ENCODE measurements around the gene CFAP77. TPM values are rescaled to one million over a fixed set of nuclear protein-coding genes. Genes with fewer than 3 reads are reported as not detected.

Gene CFAP77
- total RNA-seq, 2 experiments from 2014 or later, result not detected

DNA sequence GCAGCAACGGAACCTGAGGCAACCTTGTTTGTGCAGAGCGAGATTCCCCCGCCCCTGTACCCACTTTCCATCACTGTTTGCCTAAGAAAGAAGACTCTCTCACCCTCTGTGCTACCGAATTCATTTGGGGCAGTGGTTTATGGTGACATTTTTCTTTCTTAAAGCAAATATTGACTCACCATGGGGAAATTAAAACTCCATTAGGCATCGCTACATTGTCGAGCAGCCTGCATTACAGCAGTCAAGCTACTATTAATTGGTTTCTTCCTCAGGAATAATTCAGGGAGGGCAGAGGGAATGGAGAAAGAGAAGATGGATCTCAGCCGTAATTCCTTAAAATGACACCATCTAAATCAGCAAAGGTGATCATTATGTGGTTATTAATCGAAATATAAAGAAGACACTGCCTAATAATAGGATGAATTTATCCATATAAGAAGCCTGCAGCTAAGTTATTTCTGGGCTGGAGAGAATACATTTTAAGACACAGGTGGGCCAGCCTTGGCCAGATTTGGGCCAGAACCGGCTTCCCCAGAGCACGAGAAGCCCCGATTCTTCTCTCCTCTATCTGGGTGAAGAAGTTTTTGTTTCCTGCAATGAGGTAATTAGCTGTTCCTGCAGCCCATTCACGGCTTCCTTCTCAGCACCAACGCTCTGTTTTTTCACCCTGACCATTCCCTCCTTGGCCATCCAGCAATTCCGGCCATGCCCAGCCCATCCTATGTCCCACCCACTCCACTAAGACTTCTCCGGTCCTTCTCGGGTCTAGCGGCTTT is 16.8 kb downstream of the CFAP77 start:
- no peaks in the 10 kb centered on the region for H3K36me3 Mint-ChIP-seq (ENCODE audit: low read depth)
- no peak overlapping the region for H3K27ac Mint-ChIP-seq
- ATAC-seq, result no peak
- DNase-seq, result no peak
- H3K4me3 Mint-ChIP-seq, result no peak overlapping the region
- ChIA-PET POLR2A (no interaction called here), CTCF (no interaction called here)
- no peaks in the 10 kb centered on the region for H3K4me1 Mint-ChIP-seq (ENCODE audit: low read depth)
- H3K9me3 Mint-ChIP-seq (ENCODE audit: insufficient read depth), result no peaks in the 10 kb centered on the region
- peaks cover 70% of the 10 kb centered on the region for H3K27me3 Mint-ChIP-seq (ENCODE audit: low read depth)

DNA sequence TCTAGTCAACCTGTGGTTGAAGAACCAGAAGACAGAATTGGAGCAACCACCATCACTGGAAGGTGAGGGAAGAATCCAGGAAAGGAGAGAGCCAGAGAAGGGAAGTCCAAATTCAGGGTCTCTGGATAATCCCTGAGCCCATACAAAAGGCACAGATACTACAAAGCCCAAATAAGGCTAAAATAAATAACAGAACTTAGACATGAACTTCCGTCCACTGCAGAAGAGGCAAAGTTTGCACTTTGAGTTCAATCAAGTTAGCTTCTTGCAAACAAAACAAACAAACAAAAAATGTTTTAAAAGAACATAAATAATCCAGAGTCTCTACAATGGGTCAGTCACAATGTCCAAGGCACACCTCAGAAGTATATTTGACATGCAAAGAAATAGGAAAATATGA is 21.0 kb downstream of the CFAP77 start:
- H3K4me3 Mint-ChIP-seq, result no peak overlapping the region
- ATAC-seq (no peak), DNase-seq (no peak)
- POLR2A ChIA-PET, result no interaction called here
- peaks cover 55% of the 10 kb centered on the region for H3K27me3 Mint-ChIP-seq (ENCODE audit: low read depth)
- no peaks in the 10 kb centered on the region for H3K9me3 Mint-ChIP-seq (ENCODE audit: insufficient read depth)
- no peaks in the 10 kb centered on the region for H3K4me1 Mint-ChIP-seq (ENCODE audit: low read depth)
- no peak overlapping the region for H3K27ac Mint-ChIP-seq
- H3K36me3 Mint-ChIP-seq (ENCODE audit: low read depth), result no peaks in the 10 kb centered on the region
- CTCF ChIA-PET, result no interaction called here

DNA sequence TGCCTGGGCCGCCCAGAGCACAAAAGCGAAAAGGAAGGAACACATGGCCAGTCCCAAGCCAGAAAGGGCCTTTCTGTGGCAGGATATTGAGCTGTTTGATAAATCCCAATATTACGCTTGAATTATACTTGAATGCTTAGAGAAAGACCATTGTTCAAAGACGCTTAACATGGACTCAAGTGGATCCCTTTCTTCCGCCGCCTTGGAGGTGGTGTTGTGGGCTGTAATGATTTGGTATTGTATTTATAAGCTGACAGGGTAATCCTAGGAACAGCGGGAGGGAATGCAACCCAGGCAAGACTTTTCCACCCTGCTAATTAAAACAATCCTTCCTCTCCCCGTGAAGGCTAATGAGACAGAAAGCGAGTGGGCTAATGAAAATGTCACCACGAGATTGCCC is 24.9 kb downstream of the CFAP77 start:
- DNase-seq (no peak), ATAC-seq (no peak)
- H3K27ac Mint-ChIP-seq, result no peak overlapping the region
- H3K27me3 Mint-ChIP-seq (ENCODE audit: low read depth), result peaks cover 46% of the 10 kb centered on the region
- H3K4me3 Mint-ChIP-seq, result no peak overlapping the region
- ChIA-PET CTCF (no interaction called here), POLR2A (no interaction called here)
- H3K9me3 Mint-ChIP-seq (ENCODE audit: insufficient read depth), result no peaks in the 10 kb centered on the region
- peaks cover 3% of the 10 kb centered on the region for H3K4me1 Mint-ChIP-seq (ENCODE audit: low read depth)
- no peaks in the 10 kb centered on the region for H3K36me3 Mint-ChIP-seq (ENCODE audit: low read depth)

DNA sequence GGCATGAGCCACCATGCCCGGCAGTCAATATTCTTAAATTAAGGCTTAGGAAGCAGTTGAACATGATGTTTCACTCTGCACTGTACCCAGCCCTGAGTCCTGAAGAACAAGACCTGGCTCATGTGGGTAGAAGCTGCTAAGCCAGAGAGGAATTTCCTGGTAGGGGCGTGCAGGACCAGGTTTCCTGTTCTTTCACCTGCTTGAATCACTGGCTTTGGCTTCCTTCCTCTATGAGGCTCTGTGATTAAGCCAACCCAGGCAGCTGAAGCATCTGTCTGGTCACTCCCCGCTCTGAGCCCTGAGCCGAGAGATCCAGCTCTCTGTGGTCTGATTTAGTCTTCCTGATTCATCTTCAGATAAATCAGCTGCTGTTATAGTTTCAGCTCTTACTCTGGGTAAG is 29.1 kb downstream of the CFAP77 start:
- Mint-ChIP-seq H3K36me3 (ENCODE audit: low read depth) (no peaks in the 10 kb centered on the region), H3K4me1 (ENCODE audit: low read depth) (peaks cover 5% of the 10 kb centered on the region), H3K27me3 (ENCODE audit: low read depth) (peaks cover 52% of the 10 kb centered on the region), H3K27ac (no peak overlapping the region), H3K4me3 (no peak overlapping the region), H3K9me3 (ENCODE audit: insufficient read depth) (no peaks in the 10 kb centered on the region)
- ChIA-PET CTCF (no interaction called here), POLR2A (no interaction called here)
- DNase-seq (no peak), ATAC-seq (no peak)

DNA sequence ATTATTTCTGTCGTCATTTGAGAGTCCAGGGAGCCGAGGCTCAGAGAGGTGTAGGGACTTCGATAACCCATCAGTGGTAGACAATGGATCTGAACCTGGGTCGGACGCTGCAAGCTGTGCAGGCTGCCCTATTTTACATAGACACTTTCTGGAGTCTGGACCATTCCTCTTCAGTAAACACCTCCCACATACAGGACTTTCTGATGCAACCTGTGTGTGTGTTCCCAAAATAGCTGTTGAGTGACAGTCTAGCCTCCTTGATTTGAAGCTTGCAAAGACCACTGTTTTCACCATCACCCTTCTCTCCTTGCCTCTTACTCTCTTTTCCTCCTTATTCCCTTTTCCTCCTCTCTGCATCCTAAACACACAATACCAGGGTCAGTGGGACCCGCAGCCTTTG is 30.7 kb downstream of the CFAP77 start:
- no peaks in the 10 kb centered on the region for H3K36me3 Mint-ChIP-seq (ENCODE audit: low read depth)
- no peak for DNase-seq
- H3K27me3 Mint-ChIP-seq (ENCODE audit: low read depth), result peaks cover 51% of the 10 kb centered on the region
- H3K27ac Mint-ChIP-seq, result no peak overlapping the region
- no peak for ATAC-seq
- ChIA-PET CTCF (no interaction called here), POLR2A (no interaction called here)
- H3K4me1 Mint-ChIP-seq (ENCODE audit: low read depth), result peaks cover 5% of the 10 kb centered on the region
- H3K9me3 Mint-ChIP-seq (ENCODE audit: insufficient read depth), result no peaks in the 10 kb centered on the region
- no peak overlapping the region for H3K4me3 Mint-ChIP-seq

DNA sequence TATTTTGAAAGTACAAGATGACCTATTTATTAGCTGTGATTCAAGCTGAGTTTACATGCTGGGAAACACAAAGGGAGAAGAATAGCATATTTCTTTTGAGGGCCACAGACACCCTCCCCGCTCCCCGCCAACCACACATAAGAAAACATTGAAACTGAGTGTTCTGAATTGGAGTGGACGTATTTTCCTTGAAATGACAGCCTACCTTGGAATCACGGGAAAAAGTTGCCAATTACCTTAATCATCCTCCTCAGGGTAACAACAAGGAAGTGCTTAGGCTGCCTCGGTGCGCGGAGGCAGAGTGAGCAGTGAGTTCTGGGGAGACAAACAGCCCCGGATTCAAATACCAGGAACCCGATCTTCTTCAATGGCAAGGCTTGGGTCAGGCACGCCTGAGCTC is 31.4 kb downstream of the CFAP77 start:
- DNase-seq, result no peak
- H3K4me3 Mint-ChIP-seq, result no peak overlapping the region
- POLR2A ChIA-PET, result interaction anchor here (0.7 kb wide), 1 partner anchor 20 kb away, joined by 3 read pairs; no protein-coding TSS in a partner anchor
- no peak for ATAC-seq
- H3K27me3 Mint-ChIP-seq (ENCODE audit: low read depth), result peaks cover 49% of the 10 kb centered on the region
- no peaks in the 10 kb centered on the region for H3K36me3 Mint-ChIP-seq (ENCODE audit: low read depth)
- H3K27ac Mint-ChIP-seq, result no peak overlapping the region
- no peaks in the 10 kb centered on the region for H3K9me3 Mint-ChIP-seq (ENCODE audit: insufficient read depth)
- CTCF ChIA-PET, result no interaction called here
- peaks cover 5% of the 10 kb centered on the region for H3K4me1 Mint-ChIP-seq (ENCODE audit: low read depth)

DNA sequence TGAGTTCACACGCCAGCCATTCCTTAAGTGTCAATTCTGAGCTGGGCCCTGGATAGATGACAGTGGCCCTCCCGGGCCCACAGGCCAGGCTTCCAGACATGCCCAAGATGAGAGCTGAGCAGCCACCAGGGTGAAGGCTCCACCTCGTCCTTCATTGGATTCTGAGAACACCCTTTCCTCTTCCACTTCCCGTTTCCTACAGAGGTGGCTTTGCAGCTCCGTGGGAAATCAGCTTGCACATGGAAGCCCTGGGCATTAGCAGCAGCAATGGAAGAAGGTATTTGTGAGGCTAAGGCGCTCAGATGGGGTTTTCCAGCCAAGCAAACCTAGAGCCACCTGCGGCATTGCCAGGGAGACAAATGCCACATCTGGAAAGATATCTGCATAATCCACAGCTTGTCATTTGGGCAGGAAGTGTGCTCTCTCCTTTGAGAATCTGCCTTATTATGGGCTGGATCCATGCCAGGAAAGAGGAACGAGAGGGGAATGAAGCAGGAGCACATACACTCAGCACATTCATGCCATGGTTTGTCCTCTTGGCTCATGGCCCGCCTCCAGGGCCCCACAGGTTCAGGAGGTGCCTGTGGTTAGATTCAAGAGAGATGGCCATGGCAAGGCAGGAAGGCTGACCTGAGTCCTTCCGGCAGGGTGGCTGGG is 34.1 kb downstream of the CFAP77 start:
- peaks cover 61% of the 10 kb centered on the region for H3K27me3 Mint-ChIP-seq (ENCODE audit: low read depth)
- no peak overlapping the region for H3K4me3 Mint-ChIP-seq
- H3K27ac Mint-ChIP-seq, result no peak overlapping the region
- H3K4me1 Mint-ChIP-seq (ENCODE audit: low read depth), result peaks cover 5% of the 10 kb centered on the region
- CTCF ChIA-PET, result no interaction called here
- DNase-seq (no peak), ATAC-seq (no peak)
- POLR2A ChIA-PET, result no interaction called here
- H3K9me3 Mint-ChIP-seq (ENCODE audit: insufficient read depth), result no peaks in the 10 kb centered on the region
- no peaks in the 10 kb centered on the region for H3K36me3 Mint-ChIP-seq (ENCODE audit: low read depth)

DNA sequence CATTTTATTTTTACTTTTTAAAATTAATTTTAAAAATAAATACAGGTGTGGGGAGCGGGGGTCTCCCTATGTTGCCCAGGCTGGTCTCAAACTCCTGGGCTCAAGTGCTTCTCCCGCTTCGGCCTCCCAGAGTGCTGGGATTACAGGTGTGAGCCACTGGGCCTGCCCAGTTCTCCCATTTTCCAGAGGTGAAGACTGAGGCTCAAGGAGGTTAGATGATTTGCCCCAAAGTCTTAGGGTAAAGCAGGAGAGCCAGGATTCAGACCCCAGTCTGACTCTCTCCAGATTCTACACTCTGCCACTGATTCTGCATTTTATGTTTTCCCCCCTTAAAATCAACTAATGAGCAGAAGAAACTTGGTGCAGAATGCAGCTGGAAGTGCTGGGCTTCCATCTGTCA is 36.9 kb downstream of the CFAP77 start:
- Mint-ChIP-seq H3K36me3 (ENCODE audit: low read depth) (no peaks in the 10 kb centered on the region), H3K27ac (no peak overlapping the region), H3K4me1 (ENCODE audit: low read depth) (peaks cover 19% of the 10 kb centered on the region), H3K9me3 (ENCODE audit: insufficient read depth) (no peaks in the 10 kb centered on the region), H3K4me3 (no peak overlapping the region), H3K27me3 (ENCODE audit: low read depth) (peaks cover 50% of the 10 kb centered on the region)
- CTCF ChIA-PET, result no interaction called here
- POLR2A ChIA-PET, result no interaction called here
- DNase-seq (no peak), ATAC-seq (no peak)

DNA sequence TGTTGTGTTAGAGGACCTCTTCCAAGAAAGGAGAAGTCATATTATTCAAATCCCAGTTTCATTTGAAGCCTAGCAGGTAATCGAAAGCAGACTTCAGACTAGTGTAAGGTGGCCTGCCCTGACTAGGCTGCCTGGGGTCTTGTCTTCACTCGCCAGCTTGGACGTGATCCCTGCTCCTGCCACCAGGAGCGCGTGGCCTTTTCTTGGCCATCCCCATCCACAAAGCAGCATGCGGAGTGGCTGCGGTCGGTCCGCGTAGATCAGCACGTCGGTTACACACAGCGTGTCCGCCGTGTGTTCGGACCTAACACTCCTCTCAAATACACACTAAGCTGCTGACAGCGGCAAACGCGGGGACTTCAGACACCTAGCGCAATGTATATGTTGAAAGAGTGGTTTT is 37.3 kb downstream of the CFAP77 start:
- Mint-ChIP-seq H3K27me3 (ENCODE audit: low read depth) (peaks cover 49% of the 10 kb centered on the region), H3K27ac (no peak overlapping the region), H3K4me3 (no peak overlapping the region), H3K4me1 (ENCODE audit: low read depth) (peaks cover 24% of the 10 kb centered on the region), H3K36me3 (ENCODE audit: low read depth) (no peaks in the 10 kb centered on the region), H3K9me3 (ENCODE audit: insufficient read depth) (no peaks in the 10 kb centered on the region)
- CTCF ChIA-PET, result interaction anchor here (1.1 kb wide), 1 partner anchor 127 kb away, joined by 4 read pairs; no protein-coding TSS in a partner anchor
- ATAC-seq, result no peak
- POLR2A ChIA-PET, result no interaction called here
- no peak for DNase-seq

DNA sequence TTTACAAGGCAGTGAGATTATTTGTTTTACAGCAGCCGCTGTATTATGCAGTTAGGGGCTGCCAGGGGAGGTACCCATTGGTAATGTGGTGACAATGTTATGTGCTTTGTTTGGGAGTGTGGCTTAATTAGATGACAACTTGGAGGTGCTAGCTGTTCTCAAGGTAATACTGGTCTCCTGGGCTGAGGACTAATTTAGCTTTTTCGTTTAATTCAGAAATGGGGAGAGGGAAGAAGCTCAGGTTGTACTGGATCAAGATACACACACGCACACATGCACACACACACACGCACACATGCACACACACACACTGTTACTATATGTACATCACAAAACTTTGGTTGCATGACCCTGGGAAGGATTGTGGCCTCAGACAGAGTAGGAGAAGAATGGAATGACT is 37.9 kb downstream of the CFAP77 start:
- no peak overlapping the region for H3K4me3 Mint-ChIP-seq

DNA sequence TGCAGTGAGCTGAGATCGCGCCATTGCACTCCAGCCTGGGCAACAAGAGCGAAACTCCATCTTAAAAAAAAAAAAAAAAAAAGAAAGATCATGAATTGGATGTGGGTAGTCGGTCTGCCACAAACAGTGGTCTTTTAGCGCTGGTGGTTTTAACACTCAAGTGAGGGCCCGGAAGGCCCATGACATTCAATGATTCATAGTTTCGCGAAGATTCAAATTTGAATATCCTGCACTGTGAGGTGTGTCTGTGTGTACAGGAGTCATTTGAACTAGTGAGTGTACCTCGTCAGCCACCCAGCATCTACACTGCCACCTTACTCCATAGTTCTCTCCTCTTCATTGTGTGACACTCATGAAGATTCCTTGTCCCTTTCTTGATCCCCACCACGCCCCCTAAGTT is 41.3 kb downstream of the CFAP77 start:
- peak; percentile 88 for ATAC-seq
- CTCF ChIA-PET, result no interaction called here

More for the DNA sequence above, 37.9 kb downstream of the CFAP77 start:
- POLR2A ChIA-PET, result interaction anchor here (0.7 kb wide), 1 partner anchor 18 kb away, joined by 3 read pairs; no protein-coding TSS in a partner anchor
- CTCF ChIA-PET, result interaction anchor here (1.1 kb wide), 1 partner anchor 127 kb away, joined by 4 read pairs; no protein-coding TSS in a partner anchor
- Mint-ChIP-seq H3K4me1 (ENCODE audit: low read depth) (peaks cover 24% of the 10 kb centered on the region), H3K27ac (no peak overlapping the region), H3K36me3 (ENCODE audit: low read depth) (no peaks in the 10 kb centered on the region), H3K27me3 (ENCODE audit: low read depth) (peaks cover 51% of the 10 kb centered on the region), H3K9me3 (ENCODE audit: insufficient read depth) (no peaks in the 10 kb centered on the region)
- ATAC-seq (no peak), DNase-seq (no peak)

DNA sequence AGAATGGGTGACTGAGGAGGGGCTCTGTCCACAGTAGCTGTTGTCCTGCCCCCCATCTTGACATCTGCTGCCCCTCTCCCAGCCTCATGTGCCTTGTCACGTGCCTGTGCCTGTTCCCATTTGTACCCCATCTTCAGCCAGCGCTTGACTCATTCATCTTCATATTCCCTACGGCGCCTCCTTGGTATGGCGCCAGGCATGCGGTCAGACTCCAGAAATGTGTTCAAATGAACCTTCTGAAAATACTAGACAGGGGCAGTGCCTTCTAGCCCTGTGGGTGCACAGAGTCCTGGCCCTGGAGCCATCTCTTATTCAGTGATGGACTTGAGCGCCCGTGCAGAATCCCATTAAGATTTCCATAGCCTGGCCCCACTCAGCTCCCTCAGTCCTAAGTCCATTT is 46.2 kb downstream of the CFAP77 start:
- Mint-ChIP-seq H3K9me3 (ENCODE audit: insufficient read depth) (no peaks in the 10 kb centered on the region), H3K36me3 (ENCODE audit: low read depth) (no peaks in the 10 kb centered on the region), H3K27ac (no peak overlapping the region), H3K4me1 (ENCODE audit: low read depth) (peaks cover 23% of the 10 kb centered on the region), H3K4me3 (no peak overlapping the region), H3K27me3 (ENCODE audit: low read depth) (peaks cover 36% of the 10 kb centered on the region)
- CTCF ChIA-PET, result interaction anchor here (1.2 kb wide), 1 partner anchor 44 kb away, joined by 3 read pairs; no protein-coding TSS in a partner anchor
- POLR2A ChIA-PET, result no interaction called here
- ATAC-seq (no peak), DNase-seq (no peak)

More for the DNA sequence above, 41.3 kb downstream of the CFAP77 start:
- H3K4me3 Mint-ChIP-seq, result peak overlapping the region; percentile 15
- H3K27me3 Mint-ChIP-seq (ENCODE audit: low read depth), result peaks cover 48% of the 10 kb centered on the region
- no peaks in the 10 kb centered on the region for H3K36me3 Mint-ChIP-seq (ENCODE audit: low read depth)
- no peaks in the 10 kb centered on the region for H3K9me3 Mint-ChIP-seq (ENCODE audit: insufficient read depth)
- peaks cover 35% of the 10 kb centered on the region for H3K4me1 Mint-ChIP-seq (ENCODE audit: low read depth)
- POLR2A ChIA-PET, result interaction anchor here (0.6 kb wide), 1 partner anchor 1891 kb away, joined by 3 read pairs; no protein-coding TSS in a partner anchor
- peak overlapping the region; percentile 74 for H3K27ac Mint-ChIP-seq
- DNase-seq, result peak; percentile 79

All from activated CD8-positive, alpha-beta T cell treated with anti-CD3 and anti-CD28 coated beads, Interleukin-2, amount 10 ng/mL, durations not matched to agents 7 days and 5 days (primary cell).